Loucy (cell line): ENCODE measurements around the gene MAST4.

ENCODE experiments used
- EZH2phosphoT487 ChIP-seq: fragments of 200-600 bp; IDR thresholded peaks from 2 replicates; pipeline ENCODE4 v1.6.1; 2018; ENCODE audit warnings: antibody characterized with exemption, mild to moderate bottlenecking, moderate library complexity, borderline replicate concordance
- TF ChIP-seq, protein P1 (sequence below): fragments of 200-600 bp; sonication (generic); conservative IDR thresholded peaks from 2 replicates; pipeline ENCODE4 v1.5.1; 2014; ENCODE audit warnings: mild to moderate bottlenecking, antibody characterized with exemption, low read length

DNA sequence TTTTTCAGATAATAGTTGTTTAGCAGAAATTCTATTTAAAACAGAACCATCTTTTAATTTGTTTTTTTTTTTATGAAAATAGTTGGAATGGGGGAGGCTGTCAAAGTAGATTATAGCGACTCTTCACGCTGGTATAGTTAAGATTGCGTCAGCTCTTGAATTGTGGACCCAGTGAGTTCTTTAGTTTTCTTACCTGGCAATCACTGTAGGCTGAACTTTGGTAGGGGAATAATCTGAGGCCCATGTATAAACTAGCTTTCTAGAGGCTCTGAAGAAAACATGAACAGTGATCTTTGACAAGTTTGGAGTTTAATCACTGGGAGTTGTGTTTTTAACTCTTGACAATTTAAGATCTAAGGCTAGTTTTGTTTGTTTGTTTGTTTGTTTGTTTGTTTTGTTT is 519.6 kb downstream of the MAST4 start:
- TF ChIP-seq, protein P1, sequence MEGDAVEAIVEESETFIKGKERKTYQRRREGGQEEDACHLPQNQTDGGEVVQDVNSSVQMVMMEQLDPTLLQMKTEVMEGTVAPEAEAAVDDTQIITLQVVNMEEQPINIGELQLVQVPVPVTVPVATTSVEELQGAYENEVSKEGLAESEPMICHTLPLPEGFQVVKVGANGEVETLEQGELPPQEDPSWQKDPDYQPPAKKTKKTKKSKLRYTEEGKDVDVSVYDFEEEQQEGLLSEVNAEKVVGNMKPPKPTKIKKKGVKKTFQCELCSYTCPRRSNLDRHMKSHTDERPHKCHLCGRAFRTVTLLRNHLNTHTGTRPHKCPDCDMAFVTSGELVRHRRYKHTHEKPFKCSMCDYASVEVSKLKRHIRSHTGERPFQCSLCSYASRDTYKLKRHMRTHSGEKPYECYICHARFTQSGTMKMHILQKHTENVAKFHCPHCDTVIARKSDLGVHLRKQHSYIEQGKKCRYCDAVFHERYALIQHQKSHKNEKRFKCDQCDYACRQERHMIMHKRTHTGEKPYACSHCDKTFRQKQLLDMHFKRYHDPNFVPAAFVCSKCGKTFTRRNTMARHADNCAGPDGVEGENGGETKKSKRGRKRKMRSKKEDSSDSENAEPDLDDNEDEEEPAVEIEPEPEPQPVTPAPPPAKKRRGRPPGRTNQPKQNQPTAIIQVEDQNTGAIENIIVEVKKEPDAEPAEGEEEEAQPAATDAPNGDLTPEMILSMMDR, result no peak
- no peak for TF ChIP-seq EZH2phosphoT487
